Caco-2 (cell line): ENCODE results near the gene LOX. TPM values are rescaled to one million over a fixed set of nuclear protein-coding genes. Genes with fewer than 3 reads are reported as not detected.

ENCODE experiments used
- BruUV-seq: library from RNA; stranded (reverse); fragments of 400-500 nt; replicated peaks from 2 replicates; lab custom pipeline; 2021; lab: Mats Ljungman, UMichigan
- CTCF ChIA-PET: fragments of 300-600 bp; sonication (Branson Sonifier 250); formaldehyde crosslinking; loops from one replicate; lab custom pipeline; 2022; ENCODE audit warnings: antibody characterized with exemption; lab: Charles Lee
- POLR2A ChIA-PET: fragments of 300-600 bp; sonication (Branson Sonifier 250); formaldehyde crosslinking; loops from one replicate; lab custom pipeline; 2022; ENCODE audit warnings: antibody characterized with exemption; lab: Charles Lee
- DNase-seq, 2 experiments: peaks; one replicate each; pipeline versions ENCODE4 v3.0.0 to v3.0.0-alpha.2; 2020 to 2022
- H3K27me3 ChIP-seq: replicated peaks from 2 replicates; pipeline ENCODE4 v1.6.0; 2011; ENCODE audit warnings: low read length; ENCODE audit not compliant: control insufficient read depth, insufficient read depth
- H3K36me3 ChIP-seq: 2 replicates; pipeline ENCODE4 v1.5.1; 2011; ENCODE audit warnings: low read length; ENCODE audit not compliant: control insufficient read depth, insufficient read depth
- H3K4me1 ChIP-seq: fragments of 250-450 bp; sonication (Bioruptor Pico); 2 replicates; pipeline ENCODE4 v1.5.1; 2020; ENCODE audit warnings: mild to moderate bottlenecking
- H3K4me3 ChIP-seq: 2 replicates; pipeline ENCODE4 v1.5.1; 2011; ENCODE audit warnings: low read depth, mild to moderate bottlenecking, control low read depth, low read length
- H3K9me3 ChIP-seq: fragments of 250-450 bp; sonication (Bioruptor Pico); 2 replicates; pipeline ENCODE4 v1.5.1; 2020; ENCODE audit warnings: mild to moderate bottlenecking, moderate library complexity
- H3K27ac Mint-ChIP-seq: one replicate; pipeline ENCODE4 v1.8.0; 2022; ENCODE audit warnings: mixed read lengths; ENCODE audit not compliant: unreplicated experiment
- H3K27me3 Mint-ChIP-seq: one replicate; pipeline ENCODE4 v1.8.0; 2022; ENCODE audit warnings: mixed read lengths; ENCODE audit not compliant: insufficient read depth, unreplicated experiment
- H3K36me3 Mint-ChIP-seq: one replicate; pipeline ENCODE4 v1.8.0; 2022; ENCODE audit warnings: mild to moderate bottlenecking, mixed read lengths; ENCODE audit not compliant: insufficient read depth, unreplicated experiment
- H3K4me1 Mint-ChIP-seq: one replicate; pipeline ENCODE4 v1.8.0; 2022; ENCODE audit warnings: low read depth, mixed read lengths; ENCODE audit not compliant: unreplicated experiment
- H3K4me3 Mint-ChIP-seq: one replicate; pipeline ENCODE4 v1.8.0; 2022; ENCODE audit warnings: mild to moderate bottlenecking, moderate library complexity, mixed read lengths; ENCODE audit not compliant: unreplicated experiment
- H3K9me3 Mint-ChIP-seq: one replicate; pipeline ENCODE4 v1.8.0; 2022; ENCODE audit warnings: mixed read lengths; ENCODE audit not compliant: unreplicated experiment
- CTCF ChIP-seq, 2 experiments: fragments of 200-600 bp in 1 of 2; IDR thresholded peaks; 1 replicate in 1 of 2; 2 replicates in 1 of 2; pipeline versions ENCODE4 v1.5.1 to v1.8.0; 2011 to 2022; ENCODE audit warnings: antibody characterized with exemption in 1 of 2, control low read depth in 1 of 2, inconsistent platforms in 1 of 2, low read depth in 1 of 2, low read length in 1 of 2, mild to moderate bottlenecking in 1 of 2, moderate library complexity in 1 of 2; ENCODE audit not compliant: insufficient read depth in 1 of 2, severe bottlenecking in 1 of 2, unreplicated experiment in 1 of 2
- intact Hi-C: fragments of 100-400 bp; cut with micrococcal nuclease; formaldehyde crosslinking; loops from one replicate; pipeline ENCODE4 v1.10.0; 2022; ENCODE audit not compliant: unreplicated experiment
- total RNA-seq: library from RNA; stranded (reverse); gene quantifications from 2 replicates; pipeline ENCODE4 v1.2.3, GENCODE V29; 2022

LOX gene
- total RNA-seq, 1 experiment from 2014 or later = 4.9 TPM

- no peaks in the 10 kb centered on the region for H3K36me3 ChIP-seq
- no peaks in the 10 kb centered on the region for H3K9me3 Mint-ChIP-seq
- H3K9me3 ChIP-seq = no peaks in the 10 kb centered on the region
- DNase-seq = no peak
- intact Hi-C loops = no loop called here
- no peaks in the 10 kb centered on the region for H3K36me3 Mint-ChIP-seq
- no peak overlapping the region for H3K27ac Mint-ChIP-seq
- CTCF ChIA-PET = no interaction called here
- no peak overlapping the region for H3K4me3 ChIP-seq
- peaks cover 17% of the 10 kb centered on the region for H3K27me3 Mint-ChIP-seq
- H3K4me3 Mint-ChIP-seq = no peak overlapping the region
- no peak for TF ChIP-seq CTCF (IDR thresholded peaks at IDR 0.05; ENCODE audit: insufficient read depth in 1 of 2, low read depth in 1 of 2, low read length in 1 of 2, severe bottlenecking in 1 of 2, unreplicated experiment in 1 of 2)
- no TSS peak for BruUV-seq
- H3K4me1 ChIP-seq = no peaks in the 10 kb centered on the region
- no peaks in the 10 kb centered on the region for H3K27me3 ChIP-seq
- POLR2A ChIA-PET = no interaction called here
- H3K4me1 Mint-ChIP-seq = no peaks in the 10 kb centered on the region
Measured at GRCh38 chr5:122107016-122107415, 29.0 kb upstream of the LOX start.

GRCh38 chr5:122105909-122106308, 27.9 kb upstream of the LOX start:
- intact Hi-C loops = no loop called here
- peaks cover 10% of the 10 kb centered on the region for H3K27me3 Mint-ChIP-seq
- H3K9me3 Mint-ChIP-seq = no peaks in the 10 kb centered on the region
- no peak for TF ChIP-seq CTCF (IDR thresholded peaks at IDR 0.05; ENCODE audit: insufficient read depth in 1 of 2, low read depth in 1 of 2, low read length in 1 of 2, severe bottlenecking in 1 of 2, unreplicated experiment in 1 of 2)
- Histone ChIP-seq H3K9me3 (no peaks in the 10 kb centered on the region), H3K4me3 (no peak overlapping the region), H3K27me3 (no peaks in the 10 kb centered on the region), H3K36me3 (no peaks in the 10 kb centered on the region), H3K4me1 (no peaks in the 10 kb centered on the region)
- ChIA-PET POLR2A (no interaction called here), CTCF (no interaction called here)
- H3K4me1 Mint-ChIP-seq = no peaks in the 10 kb centered on the region
- DNase-seq = no peak
- no TSS peak for BruUV-seq
- no peaks in the 10 kb centered on the region for H3K36me3 Mint-ChIP-seq
- H3K4me3 Mint-ChIP-seq = no peak overlapping the region
- H3K27ac Mint-ChIP-seq = no peak overlapping the region

GRCh38 chr5:122102825-122103224, 24.8 kb upstream of the LOX start:
- H3K9me3 Mint-ChIP-seq = no peaks in the 10 kb centered on the region
- peaks cover 2% of the 10 kb centered on the region for H3K27me3 Mint-ChIP-seq
- ChIA-PET POLR2A (no interaction called here), CTCF (no interaction called here)
- Histone ChIP-seq H3K4me3 (no peak overlapping the region), H3K4me1 (no peaks in the 10 kb centered on the region), H3K27me3 (no peaks in the 10 kb centered on the region), H3K36me3 (no peaks in the 10 kb centered on the region), H3K9me3 (no peaks in the 10 kb centered on the region)
- no peak overlapping the region for H3K4me3 Mint-ChIP-seq
- no peak for TF ChIP-seq CTCF (IDR thresholded peaks at IDR 0.05; ENCODE audit: insufficient read depth in 1 of 2, low read depth in 1 of 2, low read length in 1 of 2, severe bottlenecking in 1 of 2, unreplicated experiment in 1 of 2)
- intact Hi-C loops = loop anchor here (5.0 kb wide), 1 partner anchor 1446 kb away; no protein-coding TSS in a partner anchor
- no peak for DNase-seq
- no TSS peak for BruUV-seq
- no peaks in the 10 kb centered on the region for H3K4me1 Mint-ChIP-seq
- no peaks in the 10 kb centered on the region for H3K36me3 Mint-ChIP-seq
- H3K27ac Mint-ChIP-seq = no peak overlapping the region
